Thyroid gland (tissue), 4 donors: ENCODE results near the gene RAB31.

Experiments
- CTCF ChIP-seq, 6 experiments: fragments of 200-600 bp in 3 of 6; fragments of 450-650 bp in 3 of 6; sonication (generic) in 3 of 6; IDR thresholded peaks; one replicate each; pipeline ENCODE4 v1.5.1; 2016 to 2019; ENCODE audit warnings: antibody characterized with exemption in 6 of 6, mild to moderate bottlenecking in 2 of 6, inconsistent platforms in 1 of 6, moderate library complexity in 1 of 6
- POLR2A ChIP-seq, 2 donors: fragments of 450-650 bp; IDR thresholded peaks; one replicate each; pipeline ENCODE4 v1.6.1; 2017; ENCODE audit warnings: antibody characterized with exemption in 2 of 2, mild to moderate bottlenecking in 2 of 2, moderate library complexity in 1 of 2

GRCh38 chr18:9831723-9832199 lies 123.7 kb downstream of the RAB31 start:
- TF ChIP-seq CTCF (IDR thresholded peaks at IDR 0.05) (no peak), POLR2A (IDR thresholded peaks at IDR 0.05) (no peak)
